ENCODE data around the gene NANOGP8.

The NANOGP8 gene

DNA sequence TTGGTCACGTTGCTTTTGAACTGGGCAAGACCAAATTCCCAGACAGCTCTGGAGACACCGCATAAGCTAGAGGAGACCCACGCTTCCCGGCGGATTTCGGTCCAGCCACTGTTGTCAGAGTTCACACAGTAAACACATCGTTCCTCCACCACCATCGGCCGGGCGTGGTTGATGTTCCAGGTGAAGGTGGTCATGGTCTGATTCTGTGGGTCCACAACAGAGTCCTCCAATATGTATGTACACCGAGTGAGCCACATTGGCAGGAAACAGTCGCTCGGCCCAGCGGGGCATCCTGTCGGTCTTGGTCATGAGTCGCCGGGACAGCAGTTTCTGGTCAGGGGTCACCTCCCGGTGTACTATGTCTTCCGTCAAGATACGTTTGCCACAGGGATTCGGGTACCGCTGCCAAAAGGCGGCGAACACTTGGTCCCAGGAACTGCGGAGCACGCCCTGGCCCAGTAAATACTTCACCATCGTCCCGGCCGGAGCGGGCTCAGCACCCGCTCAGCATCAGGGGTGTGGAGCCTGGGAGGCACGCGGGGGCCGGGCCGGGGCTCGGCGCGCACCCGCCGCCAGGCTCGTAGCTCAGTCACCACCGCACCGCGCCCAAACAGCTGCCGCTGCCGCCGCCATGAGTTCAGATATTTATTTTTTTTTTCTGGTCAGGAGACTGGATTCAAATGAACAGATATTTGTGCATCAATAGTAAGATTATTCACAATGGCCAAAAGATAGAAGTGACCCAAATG is 36.7 kb upstream of the NANOGP8 start:
- H3K4me3 ChIP-seq (ENCODE audit: low read depth, low read length), result no peak overlapping the region
- TF ChIP-seq CTCF (IDR thresholded peaks at IDR 0.05; ENCODE audit: low read depth, low read length), result no peak

DNA sequence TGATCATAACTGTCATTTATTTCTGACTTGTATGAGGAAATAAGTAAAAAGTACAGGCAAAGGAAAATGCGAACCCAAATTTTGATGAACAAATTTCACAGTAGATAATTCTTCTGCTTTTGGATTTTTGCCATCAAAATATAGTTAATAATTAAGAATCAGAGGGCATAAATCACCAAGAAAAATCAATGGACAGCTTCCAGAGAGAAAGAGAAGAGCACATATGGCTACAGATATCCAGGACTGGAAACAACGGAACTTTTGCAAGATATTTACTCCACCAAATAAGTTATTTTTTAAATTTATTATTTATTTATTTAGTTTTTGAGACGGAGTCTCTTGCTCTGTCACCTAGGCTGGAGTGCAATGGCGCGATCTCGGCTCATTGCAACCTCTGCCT is 35.1 kb upstream of the NANOGP8 start:
- H3K4me3 ChIP-seq (ENCODE audit: low read depth, low read length), result no peak overlapping the region
- no peak for TF ChIP-seq CTCF (IDR thresholded peaks at IDR 0.05; ENCODE audit: low read depth, low read length)

- no peak overlapping the region for H3K4me3 ChIP-seq (ENCODE audit: low read depth, low read length)
- no peak for TF ChIP-seq CTCF (IDR thresholded peaks at IDR 0.05; ENCODE audit: low read depth, low read length)
Measured at GRCh38 chr15:35118960-35119359, 33.9 kb upstream of the NANOGP8 start.

DNA sequence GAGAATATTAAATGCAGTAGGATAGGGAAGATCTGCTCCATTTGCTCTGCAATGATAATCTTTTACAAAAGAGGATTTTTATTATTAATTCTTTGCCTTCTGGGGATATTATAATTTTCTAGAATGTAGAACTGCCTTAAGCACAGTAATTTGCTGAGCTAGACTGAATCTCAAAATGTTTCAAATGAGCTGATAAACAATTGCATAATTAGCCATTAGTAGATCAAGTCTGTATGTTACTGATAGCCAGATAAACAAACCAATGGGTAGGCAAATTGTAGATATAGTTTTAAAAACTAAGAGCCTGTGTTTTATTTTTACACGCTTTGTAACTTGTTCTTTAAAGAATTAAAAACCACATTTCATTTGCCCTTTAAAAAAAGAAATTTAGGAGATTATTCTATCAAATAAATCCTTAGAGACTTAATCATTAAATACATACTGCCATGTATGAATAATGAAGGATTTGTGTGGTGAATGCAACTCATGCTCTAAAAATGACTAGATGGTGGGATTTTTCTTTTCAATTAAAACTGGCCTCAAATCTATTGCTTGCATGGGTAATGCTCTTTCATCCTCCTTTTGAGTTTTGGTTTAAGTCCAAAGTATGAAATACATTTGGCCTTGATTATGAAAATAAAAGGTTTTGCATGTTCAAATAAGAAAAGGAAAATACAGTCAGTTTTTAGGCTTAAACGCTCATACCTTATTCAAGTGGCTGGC is 32.6 kb upstream of the NANOGP8 start:
- TF ChIP-seq CTCF (IDR thresholded peaks at IDR 0.05; ENCODE audit: low read depth, low read length), result no peak

DNA sequence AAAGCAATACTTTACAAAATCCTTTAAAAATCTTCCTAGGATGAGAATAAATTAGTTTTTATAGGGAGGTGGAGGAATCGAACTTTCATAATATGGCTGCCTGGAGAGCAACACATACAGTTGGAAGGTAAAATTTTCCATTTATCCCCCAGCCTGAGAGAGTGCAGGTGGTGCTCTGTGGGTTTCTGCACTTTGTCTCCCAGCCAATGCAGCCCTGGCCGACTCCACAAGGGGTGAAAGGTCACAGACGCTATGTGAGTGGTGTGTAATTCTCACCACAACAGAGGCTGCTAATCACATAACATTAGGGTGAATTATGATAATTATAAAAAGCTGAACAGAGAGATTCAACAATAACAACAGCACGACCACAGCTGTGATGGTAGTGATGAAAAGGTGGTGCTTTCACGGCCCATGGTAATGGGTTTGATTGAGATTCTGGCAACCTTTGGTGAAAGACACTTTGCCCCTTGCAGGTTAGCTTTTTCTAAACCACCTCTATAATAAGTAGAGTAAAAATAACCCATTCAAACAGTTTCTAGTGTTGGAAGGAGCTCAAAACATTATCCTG is 30.1 kb upstream of the NANOGP8 start:
- TF ChIP-seq CTCF (IDR thresholded peaks at IDR 0.05; ENCODE audit: low read depth, low read length), result no peak
- no peak overlapping the region for H3K4me3 ChIP-seq (ENCODE audit: low read depth, low read length)

More for the DNA sequence above, 32.6 kb upstream of the NANOGP8 start:
- no peak overlapping the region for H3K4me3 ChIP-seq (ENCODE audit: low read depth, low read length)

DNA sequence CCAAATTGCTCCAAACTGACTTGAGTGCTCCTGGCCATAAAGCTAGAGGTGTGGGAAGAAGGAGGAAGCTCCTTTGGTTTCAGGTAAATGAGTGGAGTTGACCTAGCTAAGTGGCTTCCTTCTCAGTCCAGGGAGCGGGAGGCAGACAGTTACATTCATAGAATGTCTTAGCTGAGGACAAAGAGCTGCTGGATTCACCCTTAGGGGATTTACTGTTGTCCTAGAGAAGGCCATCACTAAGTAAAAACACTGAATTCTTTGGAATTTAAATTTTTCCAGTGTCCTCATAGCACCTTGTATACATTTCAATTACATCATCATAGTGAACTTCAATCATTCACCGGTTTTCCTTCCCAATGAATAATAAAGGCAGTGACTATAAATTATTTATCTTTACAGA is 27.3 kb upstream of the NANOGP8 start:
- no peak overlapping the region for H3K4me3 ChIP-seq (ENCODE audit: low read depth, low read length)
- TF ChIP-seq CTCF (IDR thresholded peaks at IDR 0.05; ENCODE audit: low read depth, low read length), result no peak

- no peak for TF ChIP-seq CTCF (IDR thresholded peaks at IDR 0.05; ENCODE audit: low read depth, low read length)
- no peak overlapping the region for H3K4me3 ChIP-seq (ENCODE audit: low read depth, low read length)
Measured at GRCh38 chr15:35111861-35112260, 26.8 kb upstream of the NANOGP8 start.

All from WI38 (cell line).